RCC 7860 (cell line): Measurements from ENCODE around the gene PTCHD4.

Source experiments
- DNase-seq: peaks from one replicate; pipeline ENCODE4 v3.0.0-alpha.2; 2015; ENCODE audit warnings: low spot score
- FAIRE-seq: peaks from 2 replicates; lab custom pipeline; 2012; peaks lifted over from hg19 to GRCh38; lab: Jason Lieb, UNC

PTCHD4 gene

DNA sequence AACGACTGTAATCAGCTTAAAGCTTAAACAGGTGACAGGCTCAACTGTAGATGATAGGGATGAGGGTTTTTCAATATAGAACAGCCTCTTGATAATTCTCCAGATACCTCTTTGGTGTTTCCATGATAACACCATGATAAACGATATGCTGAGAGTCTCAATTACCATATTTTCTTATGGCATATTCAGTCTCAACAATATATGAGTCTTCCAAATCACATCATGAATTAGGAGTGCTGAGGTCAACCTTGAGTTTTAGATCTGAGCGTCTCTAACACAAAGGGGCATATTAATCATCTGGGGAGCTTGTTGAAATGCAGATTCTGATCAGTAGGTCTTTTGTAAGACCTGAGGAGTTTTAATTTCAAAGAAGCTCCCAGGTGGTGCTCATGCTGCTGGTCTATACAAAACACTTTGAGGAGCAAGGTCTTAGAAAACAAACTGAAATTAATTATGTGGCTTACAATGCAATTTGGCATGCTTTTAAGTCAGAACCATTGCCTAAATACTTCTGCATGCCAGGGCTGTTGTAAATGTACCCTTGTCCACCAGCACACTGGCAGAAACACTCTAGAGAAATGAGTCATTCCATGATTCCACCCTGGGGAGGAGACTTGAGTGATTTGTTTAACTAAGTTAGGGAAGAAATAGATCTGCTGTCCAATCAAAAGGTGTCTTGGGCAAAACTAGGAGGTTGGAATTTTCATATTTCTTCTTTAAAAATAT is 49.6 kb downstream of the PTCHD4 start:
- FAIRE-seq (no peak), DNase-seq (no peak)
